SH-SY5Y (cell line): ENCODE measurements around the gene ZMIZ1.

ENCODE experiments used
- GATA2 ChIP-seq: IDR thresholded peaks from 2 replicates; pipeline ENCODE4 v1.6.1; 2011; ENCODE audit warnings: mild to moderate bottlenecking, low read depth, low read length
- GATA3 ChIP-seq: IDR thresholded peaks from 2 replicates; pipeline ENCODE4 v1.6.1; 2011; ENCODE audit warnings: low read depth, mild to moderate bottlenecking, low read length, moderate library complexity

DNA sequence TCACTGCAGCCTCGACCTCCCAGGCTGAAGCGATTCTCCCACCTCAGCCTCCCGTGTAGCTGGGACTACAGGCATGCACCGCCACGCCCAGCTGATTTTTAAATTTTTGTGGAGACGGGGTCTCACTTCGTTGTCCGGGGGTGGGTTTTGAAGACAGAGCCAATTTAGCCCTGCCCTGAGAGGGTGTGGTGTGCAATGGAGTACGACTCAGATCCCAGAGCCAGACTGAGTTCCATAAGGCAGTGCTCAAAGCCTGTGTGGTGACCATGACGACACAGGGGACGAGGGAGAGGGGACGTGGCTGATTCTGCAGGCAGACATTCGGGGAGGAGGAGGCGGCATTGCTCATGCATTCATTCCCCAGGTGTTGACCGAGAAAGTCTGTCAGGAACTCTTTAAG, 72.1 kb downstream of the ZMIZ1 start:
- no peak for TF ChIP-seq GATA2
- no peak for TF ChIP-seq GATA3
